IPS-18a (cell line): ENCODE results near the gene ABCD3.

Experiments used
- H3K27ac ChIP-seq: one replicate; pipeline ENCODE4 v1.5.1; 2013; ENCODE audit warnings: low read length
- H3K27me3 ChIP-seq: one replicate; pipeline ENCODE4 v1.6.1; 2013; ENCODE audit warnings: mild to moderate bottlenecking, low read length; ENCODE audit not compliant: control insufficient read depth, insufficient read depth
- H3K36me3 ChIP-seq: one replicate; pipeline ENCODE4 v1.6.1; 2013; ENCODE audit warnings: low read depth, low read length; ENCODE audit not compliant: control insufficient read depth
- H3K4me1 ChIP-seq: one replicate; pipeline ENCODE4 v1.6.1; 2013; ENCODE audit warnings: low read depth, low read length; ENCODE audit not compliant: control insufficient read depth
- H3K4me3 ChIP-seq: one replicate; pipeline ENCODE4 v1.5.1; 2013; ENCODE audit warnings: low read length
- H3K9ac ChIP-seq: one replicate; pipeline ENCODE4 v1.6.1; 2013; ENCODE audit warnings: mild to moderate bottlenecking, low read length, moderate library complexity
- H3K9me3 ChIP-seq: one replicate; pipeline ENCODE4 v1.6.1; 2013; ENCODE audit warnings: low read depth, low read length; ENCODE audit not compliant: control insufficient read depth

Gene ABCD3

DNA sequence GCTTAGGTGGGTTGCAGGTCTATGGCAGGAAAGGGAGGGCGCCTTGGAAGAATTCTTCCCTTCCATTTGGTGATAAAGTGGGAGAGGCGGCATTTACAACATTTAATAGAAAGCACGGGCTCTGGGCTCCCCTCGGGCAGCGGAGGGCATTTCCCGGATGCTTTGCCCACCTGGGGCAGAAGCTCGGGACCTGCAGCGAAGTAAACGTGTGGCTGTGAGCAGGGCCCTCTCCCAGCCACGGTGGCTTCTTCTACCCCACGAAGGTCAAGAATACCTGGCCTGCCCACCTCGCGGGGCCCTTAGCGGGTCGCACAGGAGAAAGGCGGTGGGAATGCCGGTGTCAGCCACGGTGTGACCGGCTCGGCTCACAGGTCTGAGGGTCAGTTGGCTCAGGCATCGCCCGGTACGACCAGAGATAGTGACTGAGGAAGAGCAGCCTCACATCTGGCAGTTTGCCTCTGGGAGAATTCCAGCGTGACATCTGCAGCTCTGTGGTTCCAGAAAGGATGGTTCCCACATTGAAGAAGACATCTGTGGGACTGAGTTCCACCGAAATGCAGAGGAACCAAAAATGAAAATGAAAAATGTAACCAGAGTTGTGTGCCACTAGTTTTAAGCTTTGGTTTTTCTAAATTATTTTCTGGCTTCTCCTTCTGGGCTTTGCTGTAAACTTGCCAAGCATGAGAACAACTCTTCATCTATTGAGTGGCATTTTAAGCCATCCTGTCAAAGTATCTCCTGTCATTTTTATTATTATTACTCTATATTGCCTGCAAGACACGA, 124.1 kb downstream of the ABCD3 start:
- H3K36me3 ChIP-seq = peaks cover 3% of the 10 kb centered on the region
- no peaks in the 10 kb centered on the region for H3K9me3 ChIP-seq
- H3K4me3 ChIP-seq = peak overlapping the region; percentile 84
- H3K9ac ChIP-seq = peak overlapping the region; percentile 41
- no peak overlapping the region for H3K27ac ChIP-seq
- peaks cover 13% of the 10 kb centered on the region for H3K4me1 ChIP-seq
- H3K27me3 ChIP-seq = peaks cover 45% of the 10 kb centered on the region

DNA sequence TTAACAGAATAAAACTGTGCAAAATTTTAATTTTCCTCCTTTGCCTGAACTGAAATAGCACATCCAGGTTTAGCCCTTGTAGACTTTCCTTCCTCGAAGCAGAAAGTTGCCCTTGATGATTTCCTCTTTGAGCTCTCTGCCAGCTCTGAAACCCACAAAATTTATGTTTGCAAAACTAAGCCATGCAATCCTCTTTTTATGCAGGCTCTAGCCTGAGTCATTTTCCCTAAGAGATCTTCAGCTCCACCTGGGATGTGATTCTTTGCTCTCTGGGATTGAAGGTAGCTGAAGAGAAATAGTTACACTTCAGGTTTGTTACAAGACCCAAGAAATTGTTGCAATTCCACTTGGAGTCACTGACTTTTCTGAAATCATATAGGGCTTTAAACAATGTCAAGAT, 124.8 kb downstream of the ABCD3 start:
- Histone ChIP-seq H3K27ac (no peak overlapping the region), H3K4me1 (peaks cover 13% of the 10 kb centered on the region), H3K9ac (no peak overlapping the region)

DNA sequence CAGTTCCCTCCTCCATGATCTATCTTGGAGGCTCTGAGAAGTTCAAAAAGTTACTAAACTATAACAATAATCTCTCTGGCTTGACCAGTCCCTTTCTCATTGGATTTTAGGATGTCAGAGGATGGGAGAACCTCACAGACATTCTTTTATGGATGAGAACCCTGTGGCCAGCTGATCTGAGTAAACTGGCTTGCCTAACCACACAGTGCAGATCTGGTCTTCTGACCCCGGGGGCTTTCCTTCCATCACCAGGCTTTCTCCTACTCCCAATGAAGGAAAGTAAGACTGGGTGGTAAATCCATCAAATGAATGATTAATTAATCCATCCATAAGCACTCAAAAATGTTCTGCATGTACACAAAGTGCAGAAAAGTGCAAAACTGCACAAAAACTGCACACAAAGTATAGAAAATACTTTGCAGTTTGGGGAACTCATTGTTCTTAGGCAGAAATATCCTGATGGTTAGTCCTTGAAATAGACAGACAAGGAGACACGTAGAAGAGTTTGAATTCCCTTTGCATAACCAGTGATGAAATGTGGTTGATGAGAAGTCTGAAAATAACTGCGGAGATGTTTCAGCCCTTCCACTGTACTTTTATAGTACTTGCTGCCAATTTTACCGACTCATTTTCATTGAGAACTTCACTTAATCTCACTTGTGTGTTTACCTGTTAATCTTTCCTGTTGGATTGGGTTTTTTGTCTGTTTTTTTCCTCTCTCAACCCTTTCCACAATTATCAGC, 125.9 kb downstream of the ABCD3 start:
- Histone ChIP-seq H3K27me3 (peaks cover 45% of the 10 kb centered on the region), H3K9ac (no peak overlapping the region), H3K36me3 (peaks cover 2% of the 10 kb centered on the region), H3K27ac (no peak overlapping the region), H3K4me1 (peaks cover 13% of the 10 kb centered on the region), H3K9me3 (no peaks in the 10 kb centered on the region), H3K4me3 (no peak overlapping the region)

More for the DNA sequence above, 124.8 kb downstream of the ABCD3 start:
- Histone ChIP-seq H3K4me3 (peak overlapping the region; percentile 84), H3K27me3 (peaks cover 45% of the 10 kb centered on the region), H3K36me3 (peaks cover 3% of the 10 kb centered on the region), H3K9me3 (no peaks in the 10 kb centered on the region)

DNA sequence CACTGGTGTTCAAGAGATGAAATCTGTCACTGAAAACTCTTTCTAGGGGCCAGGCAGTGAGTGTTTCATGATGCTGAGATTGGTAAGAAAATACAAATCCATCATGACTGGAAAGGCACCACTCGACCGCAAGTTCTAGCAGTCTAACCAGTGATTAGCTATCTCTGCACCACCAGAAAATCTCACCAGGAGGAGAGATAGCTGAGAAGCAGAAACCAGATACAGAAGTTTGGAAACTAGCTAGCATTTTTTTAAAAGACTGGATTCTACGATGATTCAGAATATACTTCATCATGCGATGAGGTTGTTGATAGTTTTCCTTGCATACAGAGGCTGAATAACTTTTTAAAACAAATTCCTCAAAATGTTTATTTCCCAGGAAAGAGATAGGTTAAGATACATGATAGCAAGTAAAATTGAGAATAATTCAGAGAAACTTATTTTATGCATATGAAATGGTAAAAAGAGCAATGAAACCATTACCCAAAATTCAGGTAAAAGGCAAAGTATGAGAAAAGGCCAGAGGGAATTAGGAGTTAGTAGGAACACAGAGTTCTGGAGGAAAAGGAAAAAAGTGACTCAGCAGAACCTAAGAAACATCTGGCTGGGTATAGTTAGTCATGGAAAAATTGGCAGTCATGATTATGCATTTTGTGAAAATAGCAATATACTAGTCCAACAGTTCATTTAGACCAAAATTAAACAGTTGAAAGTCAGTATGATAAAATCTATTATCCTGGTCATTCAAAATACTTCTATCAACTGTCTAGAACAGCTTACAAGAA, 126.7 kb downstream of the ABCD3 start:
- Histone ChIP-seq H3K27ac (no peak overlapping the region), H3K27me3 (peaks cover 40% of the 10 kb centered on the region), H3K4me3 (no peak overlapping the region), H3K9ac (no peak overlapping the region), H3K9me3 (no peaks in the 10 kb centered on the region), H3K4me1 (peaks cover 13% of the 10 kb centered on the region), H3K36me3 (no peaks in the 10 kb centered on the region)

DNA sequence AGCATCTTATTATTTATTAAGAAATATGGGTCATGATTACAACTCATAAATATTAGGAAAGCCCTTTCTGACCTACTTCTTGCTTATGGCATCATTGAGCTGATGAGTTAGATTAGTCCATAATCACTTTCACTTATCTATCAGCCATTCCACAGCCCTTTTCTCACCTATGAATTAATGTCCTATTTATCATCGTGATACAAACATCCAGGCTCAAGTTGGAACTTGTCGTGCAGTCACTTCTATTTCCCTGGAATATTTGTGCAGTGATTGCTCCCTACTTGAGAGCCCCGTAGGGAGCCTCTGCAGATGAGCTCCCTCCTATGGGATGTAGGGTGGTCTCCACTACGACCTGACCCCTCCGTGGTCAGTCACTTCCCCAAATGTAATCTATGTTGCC, 131.5 kb downstream of the ABCD3 start:
- no peaks in the 10 kb centered on the region for H3K27me3 ChIP-seq

DNA sequence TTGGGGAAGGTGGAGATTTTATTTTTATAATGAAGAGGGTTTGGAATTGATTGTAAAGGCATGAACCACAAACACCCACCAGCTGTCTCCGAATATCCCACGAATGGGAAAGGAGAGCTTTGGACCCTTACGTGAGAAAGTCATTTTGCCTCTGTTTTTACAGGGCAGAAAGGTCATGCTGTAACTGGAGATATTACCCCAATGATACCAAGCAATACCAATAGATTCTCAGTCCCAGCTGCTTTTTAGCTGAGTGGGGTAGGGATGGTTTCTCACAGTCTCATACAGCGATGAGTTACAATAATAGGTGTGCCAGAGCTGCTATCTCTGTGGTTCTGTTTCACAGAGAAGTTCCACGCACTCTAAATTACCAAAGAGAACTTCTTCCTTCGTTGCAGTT, 132.2 kb downstream of the ABCD3 start:
- peaks cover 30% of the 10 kb centered on the region for H3K4me1 ChIP-seq
- H3K9me3 ChIP-seq = no peaks in the 10 kb centered on the region
- H3K27me3 ChIP-seq = no peaks in the 10 kb centered on the region
- H3K36me3 ChIP-seq = no peaks in the 10 kb centered on the region
- H3K27ac ChIP-seq = no peak overlapping the region
- no peak overlapping the region for H3K4me3 ChIP-seq
- no peak overlapping the region for H3K9ac ChIP-seq

More for the DNA sequence above, 131.5 kb downstream of the ABCD3 start:
- Histone ChIP-seq H3K36me3 (no peaks in the 10 kb centered on the region), H3K4me3 (no peak overlapping the region), H3K9ac (no peak overlapping the region), H3K9me3 (no peaks in the 10 kb centered on the region), H3K27ac (no peak overlapping the region), H3K4me1 (peaks cover 27% of the 10 kb centered on the region)

DNA sequence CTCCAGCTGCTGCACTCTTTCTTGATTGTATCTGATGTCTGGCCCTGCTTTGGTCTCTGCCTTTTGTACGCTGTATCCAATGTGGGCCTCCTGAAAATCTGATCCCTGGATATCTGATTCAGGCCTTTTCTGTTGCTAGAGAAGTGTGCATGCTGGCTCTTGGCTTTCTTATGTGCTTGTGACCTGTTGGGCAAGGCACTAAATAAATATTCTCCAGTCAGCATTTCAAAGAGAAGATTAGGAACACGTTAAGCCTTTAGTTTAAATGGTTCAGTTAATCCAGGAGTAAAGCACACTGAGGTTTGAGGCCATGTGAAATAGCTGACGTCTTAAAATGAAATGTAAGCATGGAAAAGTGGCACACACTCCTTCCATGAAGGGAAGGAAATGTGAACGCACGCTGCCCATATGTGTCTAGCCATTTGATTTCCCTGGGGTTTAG, 132.6 kb downstream of the ABCD3 start:
- no peaks in the 10 kb centered on the region for H3K36me3 ChIP-seq
- no peaks in the 10 kb centered on the region for H3K27me3 ChIP-seq
- no peak overlapping the region for H3K4me3 ChIP-seq
- peaks cover 30% of the 10 kb centered on the region for H3K4me1 ChIP-seq
- no peaks in the 10 kb centered on the region for H3K9me3 ChIP-seq
- no peak overlapping the region for H3K9ac ChIP-seq
- H3K27ac ChIP-seq = no peak overlapping the region

DNA sequence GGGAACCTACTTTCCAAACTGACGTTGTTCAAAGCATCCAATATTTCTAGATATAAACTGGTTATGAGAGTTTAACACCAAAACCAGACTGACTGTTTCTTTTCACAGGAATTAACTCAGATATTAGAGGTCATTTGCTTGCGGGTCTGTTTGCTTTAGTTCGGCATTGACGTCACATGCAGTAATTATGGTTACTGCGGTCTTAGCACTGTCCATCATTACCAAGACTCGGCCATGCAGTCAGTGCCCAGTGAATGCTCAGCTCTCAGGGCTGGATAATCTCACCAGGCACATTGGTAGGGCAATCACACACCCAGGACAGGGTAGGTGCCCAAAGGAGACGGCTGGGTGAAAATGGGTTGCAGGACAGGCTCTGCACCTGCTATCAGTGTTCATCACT, 133.3 kb downstream of the ABCD3 start:
- no peaks in the 10 kb centered on the region for H3K9me3 ChIP-seq
- no peak overlapping the region for H3K4me3 ChIP-seq
- H3K36me3 ChIP-seq = no peaks in the 10 kb centered on the region
- H3K4me1 ChIP-seq = peaks cover 30% of the 10 kb centered on the region
- H3K9ac ChIP-seq = no peak overlapping the region
- no peak overlapping the region for H3K27ac ChIP-seq
- no peaks in the 10 kb centered on the region for H3K27me3 ChIP-seq

DNA sequence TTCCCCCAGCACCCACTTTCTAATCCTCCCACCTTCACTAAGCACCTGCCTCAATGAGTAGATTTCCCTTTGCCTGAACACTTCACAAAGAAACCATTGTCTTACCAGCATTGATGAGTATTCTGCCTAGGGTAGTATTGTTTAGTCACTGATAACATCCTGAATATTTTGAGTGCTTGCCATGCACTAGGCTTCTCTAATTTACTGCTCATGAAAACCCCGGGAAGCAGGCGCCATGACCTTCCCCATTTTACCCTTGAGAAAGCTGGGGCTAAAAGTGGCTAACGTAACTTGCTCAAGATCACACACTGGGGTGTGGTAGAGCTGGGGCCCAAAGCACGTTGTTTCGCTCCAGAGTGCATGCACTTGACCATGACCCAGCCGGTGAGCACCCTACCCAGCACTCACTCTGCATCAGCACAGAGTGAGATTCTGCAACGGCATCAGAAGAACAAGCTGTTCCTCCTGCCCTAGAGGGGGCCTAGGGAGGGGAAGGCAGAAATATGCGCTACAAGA, 133.9 kb downstream of the ABCD3 start:
- H3K9ac ChIP-seq = no peak overlapping the region
- no peak overlapping the region for H3K4me3 ChIP-seq
- H3K9me3 ChIP-seq = no peaks in the 10 kb centered on the region
- H3K27me3 ChIP-seq = no peaks in the 10 kb centered on the region
- H3K27ac ChIP-seq = no peak overlapping the region
- H3K36me3 ChIP-seq = no peaks in the 10 kb centered on the region
- peaks cover 30% of the 10 kb centered on the region for H3K4me1 ChIP-seq

DNA sequence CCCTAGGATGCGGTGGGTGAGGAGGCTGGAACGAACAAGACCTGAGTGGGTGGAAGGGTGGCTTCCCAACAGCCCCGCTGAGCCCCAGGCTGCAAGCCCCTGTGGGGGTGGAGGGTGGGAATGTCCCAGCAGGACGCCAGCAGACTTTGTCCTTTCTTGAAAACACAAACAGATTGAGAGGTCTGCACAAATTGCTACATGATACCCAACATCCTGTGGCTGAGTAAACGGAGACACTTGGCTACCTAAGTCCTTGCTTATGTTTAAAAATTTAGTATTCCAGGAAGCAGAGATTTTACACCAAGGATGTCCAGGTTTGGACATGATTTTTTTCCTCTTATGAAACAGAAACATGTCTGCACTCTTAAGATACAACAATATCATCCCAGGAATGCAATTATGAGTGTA, 135.1 kb downstream of the ABCD3 start:
- Histone ChIP-seq H3K36me3 (no peaks in the 10 kb centered on the region), H3K9ac (no peak overlapping the region), H3K4me3 (no peak overlapping the region), H3K4me1 (peaks cover 30% of the 10 kb centered on the region), H3K9me3 (no peaks in the 10 kb centered on the region), H3K27ac (no peak overlapping the region), H3K27me3 (no peaks in the 10 kb centered on the region)

DNA sequence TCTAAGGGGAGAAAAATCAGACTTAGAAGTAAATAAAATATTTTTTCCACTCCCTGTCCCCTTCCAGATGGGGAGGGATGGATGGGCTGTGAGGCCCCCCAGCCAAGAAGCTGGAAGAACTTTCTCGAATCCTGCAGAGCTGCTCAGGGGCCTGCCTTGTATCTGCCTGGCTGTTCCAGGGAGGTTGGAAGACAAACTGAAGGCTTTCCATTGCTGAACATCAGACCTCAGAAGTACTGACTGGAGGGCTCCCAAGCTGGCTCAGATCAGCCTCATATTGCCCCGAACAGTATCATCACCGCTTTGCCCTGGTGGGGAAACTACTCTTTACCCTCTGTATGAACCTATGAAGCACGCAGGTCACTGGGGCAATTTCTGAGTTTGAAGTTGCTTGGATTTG, 135.7 kb downstream of the ABCD3 start:
- H3K4me3 ChIP-seq = no peak overlapping the region
- no peaks in the 10 kb centered on the region for H3K9me3 ChIP-seq
- H3K27ac ChIP-seq = no peak overlapping the region
- H3K36me3 ChIP-seq = no peaks in the 10 kb centered on the region
- H3K27me3 ChIP-seq = no peaks in the 10 kb centered on the region
- peaks cover 30% of the 10 kb centered on the region for H3K4me1 ChIP-seq
- no peak overlapping the region for H3K9ac ChIP-seq
